ENCODE results near the gene SMOC2. TPM values are rescaled to one million over a fixed set of nuclear protein-coding genes. Genes with fewer than 3 reads are reported as not detected.
"Not testable (repeated sequence)": the region's sequence is repeated elsewhere in the genome, so short reads cannot be mapped to it uniquely, and the experiment has no call there.

Gene SMOC2
- total RNA-seq, 1 experiment from 2014 or later: 2.1 TPM

- no CpG with 5 or more reads among the region's 34 CpGs for WGBS (ENCODE audit: extremely low coverage, insufficient read length, low lambda C conversion rate)
- peak overlapping the region in 2 of 3 experiments; percentile 82 to 86; a peak in 1 of 7 replicates for H3K27ac Mint-ChIP-seq
Measured at GRCh38 chr6:168692193-168692914, 251.4 kb downstream of the SMOC2 start.

DNA sequence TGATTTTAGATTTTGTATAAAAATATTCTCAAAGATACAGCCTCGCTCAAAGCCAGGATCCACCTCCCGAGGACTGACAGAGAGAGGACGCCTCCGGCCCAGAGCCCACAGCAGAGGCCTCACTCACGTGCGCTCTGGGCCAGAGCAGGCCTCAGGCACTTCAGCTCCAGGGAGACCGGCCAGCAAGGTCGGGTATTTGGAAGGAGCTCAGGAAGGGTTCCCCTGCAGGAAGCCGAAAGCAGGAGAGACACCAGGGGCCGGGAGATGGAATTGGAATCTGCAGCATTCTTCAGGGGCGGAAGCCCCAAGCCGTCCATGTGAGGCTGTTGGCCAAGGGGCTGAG, 251.9 kb downstream of the SMOC2 start:
- H4K8ac ChIP-seq (replicated peaks; ENCODE audit: insufficient read length, low read depth, low read length); H3K4me3 Mint-ChIP-seq; H3K23ac ChIP-seq (ENCODE audit: insufficient read length, low read depth, low read length); H3T11ph ChIP-seq (ENCODE audit: low read length); H3K9me3 ChIP-seq (ENCODE audit: control insufficient read depth, low read depth, low read length); H2AK5ac ChIP-seq (ENCODE audit: insufficient read length, low read length); H3K9ac ChIP-seq (ENCODE audit: extremely low read depth, insufficient read length, low read length); H2BK12ac ChIP-seq (ENCODE audit: insufficient read length, low read depth, low read length); H3K9me3 Mint-ChIP-seq; H3K14ac ChIP-seq (ENCODE audit: insufficient read depth, low read length); H3K4me1 ChIP-seq (ENCODE audit: insufficient read depth, low read length); H2BK20ac ChIP-seq (ENCODE audit: low read depth, low read length, poor library complexity, severe bottlenecking); H3K4ac ChIP-seq (ENCODE audit: low read depth, low read length); H4K5ac ChIP-seq (ENCODE audit: insufficient read length, low read depth, low read length); H2BK15ac ChIP-seq (ENCODE audit: low read depth, low read length); H4K20me1 ChIP-seq (ENCODE audit: control insufficient read depth, insufficient read depth, insufficient read length); H3K56ac ChIP-seq (ENCODE audit: insufficient read length, low read depth, low read length); H3K27me3 ChIP-seq (ENCODE audit: insufficient read depth, low read length); H3K18ac ChIP-seq (ENCODE audit: insufficient read length, low read depth, low read length); H2BK120ac ChIP-seq (ENCODE audit: low read depth, low read length, poor library complexity, severe bottlenecking); H3K79me2 ChIP-seq (ENCODE audit: insufficient read depth, low read length); H2BK5ac ChIP-seq (ENCODE audit: insufficient read length, low read length); H3K27me3 Mint-ChIP-seq (ENCODE audit: low read depth); H3K79me1 ChIP-seq (ENCODE audit: insufficient read depth, low read depth, low read length, poor library complexity, severe bottlenecking); H3K36me3 Mint-ChIP-seq (ENCODE audit: insufficient read depth in 1 of 3, low read depth in 3 of 3); H2AFZ ChIP-seq (ENCODE audit: low read length); DNase-seq; H3K4me2 ChIP-seq (ENCODE audit: insufficient read depth, insufficient read length, low read length); H4K91ac ChIP-seq (ENCODE audit: insufficient read length, low read depth, low read length); H3K27ac ChIP-seq (ENCODE audit: insufficient read length, low read depth, low read length); H3K23me2 ChIP-seq (ENCODE audit: insufficient read length, low read depth, low read length, poor library complexity, severe bottlenecking): not testable (repeated sequence)
- Mint-ChIP-seq H3K27ac (peak overlapping the region in 2 of 3 experiments; percentile 82 to 86; a peak in 1 of 7 replicates), H3K4me1 (peaks cover 37 to 40% of the 10 kb centered on the region in 2 experiments)
- no CpG with 5 or more reads among the region's 12 CpGs for WGBS (ENCODE audit: extremely low coverage, insufficient read length, low lambda C conversion rate)

More at GRCh38 chr6:168692193-168692914, 251.4 kb downstream of the SMOC2 start:
- Histone ChIP-seq H3K4ac (ENCODE audit: low read depth, low read length) (no peak overlapping the region), H4K8ac (replicated peaks; ENCODE audit: insufficient read length, low read depth, low read length) (no peak overlapping the region), H3K18ac (ENCODE audit: insufficient read length, low read depth, low read length) (no peak overlapping the region), H3K27ac (ENCODE audit: insufficient read length, low read depth, low read length) (no peak overlapping the region), H2AFZ (ENCODE audit: low read length) (no peak overlapping the region), H3K4me1 (ENCODE audit: insufficient read depth, low read length) (peaks cover 5% of the 10 kb centered on the region; the same call in 1 of the 2 replicates), H3K14ac (ENCODE audit: insufficient read depth, low read length) (peak overlapping the region; percentile 18; the same call in 1 of the 2 replicates), H3K23ac (ENCODE audit: insufficient read length, low read depth, low read length) (no peak overlapping the region), H2AK5ac (ENCODE audit: insufficient read length, low read length) (peak overlapping the region; percentile 9), H3K9me3 (ENCODE audit: control insufficient read depth, low read depth, low read length) (no peaks in the 10 kb centered on the region), H2BK15ac (ENCODE audit: low read depth, low read length) (peak overlapping the region; percentile 71; the same call in 1 of the 2 replicates), H4K91ac (ENCODE audit: insufficient read length, low read depth, low read length) (no peak overlapping the region), H2BK120ac (ENCODE audit: low read depth, low read length, poor library complexity, severe bottlenecking) (no peak overlapping the region), H3K27me3 (ENCODE audit: insufficient read depth, low read length) (no peaks in the 10 kb centered on the region), H3K79me1 (ENCODE audit: insufficient read depth, low read depth, low read length, poor library complexity, severe bottlenecking) (no peaks in the 10 kb centered on the region), H3T11ph (ENCODE audit: low read length) (no peak overlapping the region), H4K5ac (ENCODE audit: insufficient read length, low read depth, low read length) (no peak overlapping the region), H3K9ac (ENCODE audit: extremely low read depth, insufficient read length, low read length) (no peak overlapping the region), H3K4me2 (ENCODE audit: insufficient read depth, insufficient read length, low read length) (no peak overlapping the region), H2BK12ac (ENCODE audit: insufficient read length, low read depth, low read length) (no peak overlapping the region), H4K20me1 (ENCODE audit: control insufficient read depth, insufficient read depth, insufficient read length) (no peaks in the 10 kb centered on the region), H2BK20ac (ENCODE audit: low read depth, low read length, poor library complexity, severe bottlenecking) (no peak overlapping the region), H3K23me2 (ENCODE audit: insufficient read length, low read depth, low read length, poor library complexity, severe bottlenecking) (no peaks in the 10 kb centered on the region), H3K79me2 (ENCODE audit: insufficient read depth, low read length) (no peaks in the 10 kb centered on the region), H3K56ac (ENCODE audit: insufficient read length, low read depth, low read length) (no peak overlapping the region), H2BK5ac (ENCODE audit: insufficient read length, low read length) (no peak overlapping the region)
- peaks cover 0 to 2% of the 10 kb centered on the region in 2 experiments; a peak in 1 of 5 replicates for H3K9me3 Mint-ChIP-seq
- no peak overlapping the region; a peak in 1 of 5 replicates for H3K4me3 Mint-ChIP-seq
- no peaks in the 10 kb centered on the region; the same call in 1 of the 2 replicates for H3K27me3 Mint-ChIP-seq (ENCODE audit: low read depth)
- DNase-seq: peak; percentile 52
- H3K4me1 Mint-ChIP-seq: peaks cover 43 to 45% of the 10 kb centered on the region in 2 experiments
- no peak for TF ChIP-seq CTCF (conservative IDR thresholded peaks at IDR 0.05)
- H3K36me3 Mint-ChIP-seq (ENCODE audit: insufficient read depth in 1 of 3, low read depth in 3 of 3): peaks cover 0 to 3% (median 0%) of the 10 kb centered on the region in 3 experiments; a peak in 3 of 7 replicates
